ENCODE measurements around the gene PIP5KL1.

DNA sequence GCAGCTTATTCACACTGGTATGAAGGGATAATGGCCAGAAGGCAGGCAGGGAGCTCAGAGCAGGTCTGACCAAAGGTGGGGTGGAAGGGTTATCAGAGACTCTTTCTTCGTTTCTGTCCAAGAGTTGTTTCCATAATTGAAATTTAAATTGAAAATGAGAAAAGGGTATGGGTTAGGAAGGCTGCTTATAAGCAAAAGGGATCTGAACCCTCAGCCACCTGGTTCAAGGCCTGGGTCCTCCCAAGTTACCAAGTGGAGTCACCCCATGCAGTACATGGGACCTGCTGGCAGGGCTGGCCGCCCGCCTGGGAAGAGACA, 32.4 kb upstream of the PIP5KL1 start:
- TF ChIP-seq, protein P1, sequence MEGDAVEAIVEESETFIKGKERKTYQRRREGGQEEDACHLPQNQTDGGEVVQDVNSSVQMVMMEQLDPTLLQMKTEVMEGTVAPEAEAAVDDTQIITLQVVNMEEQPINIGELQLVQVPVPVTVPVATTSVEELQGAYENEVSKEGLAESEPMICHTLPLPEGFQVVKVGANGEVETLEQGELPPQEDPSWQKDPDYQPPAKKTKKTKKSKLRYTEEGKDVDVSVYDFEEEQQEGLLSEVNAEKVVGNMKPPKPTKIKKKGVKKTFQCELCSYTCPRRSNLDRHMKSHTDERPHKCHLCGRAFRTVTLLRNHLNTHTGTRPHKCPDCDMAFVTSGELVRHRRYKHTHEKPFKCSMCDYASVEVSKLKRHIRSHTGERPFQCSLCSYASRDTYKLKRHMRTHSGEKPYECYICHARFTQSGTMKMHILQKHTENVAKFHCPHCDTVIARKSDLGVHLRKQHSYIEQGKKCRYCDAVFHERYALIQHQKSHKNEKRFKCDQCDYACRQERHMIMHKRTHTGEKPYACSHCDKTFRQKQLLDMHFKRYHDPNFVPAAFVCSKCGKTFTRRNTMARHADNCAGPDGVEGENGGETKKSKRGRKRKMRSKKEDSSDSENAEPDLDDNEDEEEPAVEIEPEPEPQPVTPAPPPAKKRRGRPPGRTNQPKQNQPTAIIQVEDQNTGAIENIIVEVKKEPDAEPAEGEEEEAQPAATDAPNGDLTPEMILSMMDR (IDR thresholded peaks at IDR 0.05; ENCODE audit: low read depth, low read length, poor library complexity, severe bottlenecking): no peak
- TF ChIP-seq EZH2phosphoT487 (IDR thresholded peaks at IDR 0.05; ENCODE audit: borderline replicate concordance, low read length): no peak
